Ishikawa (cell line): Measurements from ENCODE around the gene NFAM1.

Source experiments
- CEBPB ChIP-seq: IDR thresholded peaks from 2 replicates; pipeline ENCODE4 v1.6.1; 2012
- CREB1 ChIP-seq: IDR thresholded peaks from 2 replicates; pipeline ENCODE4 v1.6.1; 2012; ENCODE audit warnings: low read depth
- EGR1 ChIP-seq: IDR thresholded peaks from 2 replicates; pipeline ENCODE4 v1.6.1; 2012
- EP300 ChIP-seq: IDR thresholded peaks from 2 replicates; pipeline ENCODE4 v1.6.1; 2012; ENCODE audit warnings: borderline replicate concordance
- FOXM1 ChIP-seq: IDR thresholded peaks from 2 replicates; pipeline ENCODE4 v1.6.1; 2012; ENCODE audit warnings: low read depth, borderline replicate concordance
- NFIC ChIP-seq: IDR thresholded peaks from 2 replicates; pipeline ENCODE4 v1.6.1; 2012
- RAD21 ChIP-seq: IDR thresholded peaks from 2 replicates; pipeline ENCODE4 v1.6.1; 2012; ENCODE audit warnings: low read depth
- TAF1 ChIP-seq: IDR thresholded peaks from 2 replicates; pipeline ENCODE4 v1.6.1; 2012; ENCODE audit warnings: low read depth, mild to moderate bottlenecking
- TCF12 ChIP-seq: IDR thresholded peaks from 2 replicates; pipeline ENCODE4 v1.6.1; 2012; ENCODE audit warnings: low read depth
- TEAD4 ChIP-seq: IDR thresholded peaks from 2 replicates; pipeline ENCODE4 v1.6.1; 2012
- YY1 ChIP-seq: IDR thresholded peaks from 2 replicates; pipeline ENCODE4 v1.6.1; 2012; ENCODE audit warnings: low read depth
- ZBTB7A ChIP-seq: IDR thresholded peaks from 2 replicates; pipeline ENCODE4 v1.6.1; 2012; ENCODE audit warnings: low read depth
- TF ChIP-seq, protein P1 (sequence below): IDR thresholded peaks from 2 replicates; pipeline ENCODE4 v1.6.1; 2012; ENCODE audit warnings: low read depth, mild to moderate bottlenecking
- TF ChIP-seq, protein P2 (sequence below): IDR thresholded peaks from 2 replicates; pipeline ENCODE4 v1.6.1; 2012
- TF ChIP-seq, protein P3 (sequence below): IDR thresholded peaks from 2 replicates; pipeline ENCODE4 v1.6.1; 2012

Gene NFAM1, protein sequence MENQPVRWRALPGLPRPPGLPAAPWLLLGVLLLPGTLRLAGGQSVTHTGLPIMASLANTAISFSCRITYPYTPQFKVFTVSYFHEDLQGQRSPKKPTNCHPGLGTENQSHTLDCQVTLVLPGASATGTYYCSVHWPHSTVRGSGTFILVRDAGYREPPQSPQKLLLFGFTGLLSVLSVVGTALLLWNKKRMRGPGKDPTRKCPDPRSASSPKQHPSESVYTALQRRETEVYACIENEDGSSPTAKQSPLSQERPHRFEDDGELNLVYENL

DNA sequence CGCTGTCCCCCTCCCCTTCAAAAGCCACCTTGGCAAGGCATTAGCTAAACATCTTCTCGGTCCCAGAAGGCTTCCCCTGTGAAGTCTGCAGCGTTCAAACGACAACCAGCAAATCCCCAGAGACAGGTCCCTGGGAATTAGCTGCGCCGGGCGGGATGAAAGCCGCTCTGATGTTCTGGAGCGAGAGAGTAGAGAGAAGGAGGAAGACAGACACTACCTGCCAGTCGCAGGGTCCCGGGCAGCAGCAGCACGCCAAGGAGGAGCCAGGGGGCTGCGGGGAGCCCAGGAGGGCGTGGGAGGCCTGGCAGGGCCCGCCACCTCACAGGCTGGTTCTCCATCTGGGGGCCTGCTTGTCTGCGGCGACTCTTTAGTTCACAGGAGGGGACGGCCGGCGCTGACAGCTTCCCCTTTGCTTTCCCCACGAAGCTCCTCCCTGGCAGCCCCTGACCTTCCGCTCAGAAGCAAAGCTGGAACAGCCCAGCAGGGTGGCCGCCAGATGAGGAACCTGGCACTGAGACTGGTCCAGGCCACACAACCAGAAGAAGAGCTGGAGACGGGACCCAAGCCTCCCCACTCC, at the start of gene NFAM1:
Gene NFAM1 (minus strand): TSS at position 384 of the 577 bp plus-strand sequence. CDS start 46 bp downstream, at position 338.
- TF ChIP-seq CREB1: no peak
- TF ChIP-seq, protein P1, sequence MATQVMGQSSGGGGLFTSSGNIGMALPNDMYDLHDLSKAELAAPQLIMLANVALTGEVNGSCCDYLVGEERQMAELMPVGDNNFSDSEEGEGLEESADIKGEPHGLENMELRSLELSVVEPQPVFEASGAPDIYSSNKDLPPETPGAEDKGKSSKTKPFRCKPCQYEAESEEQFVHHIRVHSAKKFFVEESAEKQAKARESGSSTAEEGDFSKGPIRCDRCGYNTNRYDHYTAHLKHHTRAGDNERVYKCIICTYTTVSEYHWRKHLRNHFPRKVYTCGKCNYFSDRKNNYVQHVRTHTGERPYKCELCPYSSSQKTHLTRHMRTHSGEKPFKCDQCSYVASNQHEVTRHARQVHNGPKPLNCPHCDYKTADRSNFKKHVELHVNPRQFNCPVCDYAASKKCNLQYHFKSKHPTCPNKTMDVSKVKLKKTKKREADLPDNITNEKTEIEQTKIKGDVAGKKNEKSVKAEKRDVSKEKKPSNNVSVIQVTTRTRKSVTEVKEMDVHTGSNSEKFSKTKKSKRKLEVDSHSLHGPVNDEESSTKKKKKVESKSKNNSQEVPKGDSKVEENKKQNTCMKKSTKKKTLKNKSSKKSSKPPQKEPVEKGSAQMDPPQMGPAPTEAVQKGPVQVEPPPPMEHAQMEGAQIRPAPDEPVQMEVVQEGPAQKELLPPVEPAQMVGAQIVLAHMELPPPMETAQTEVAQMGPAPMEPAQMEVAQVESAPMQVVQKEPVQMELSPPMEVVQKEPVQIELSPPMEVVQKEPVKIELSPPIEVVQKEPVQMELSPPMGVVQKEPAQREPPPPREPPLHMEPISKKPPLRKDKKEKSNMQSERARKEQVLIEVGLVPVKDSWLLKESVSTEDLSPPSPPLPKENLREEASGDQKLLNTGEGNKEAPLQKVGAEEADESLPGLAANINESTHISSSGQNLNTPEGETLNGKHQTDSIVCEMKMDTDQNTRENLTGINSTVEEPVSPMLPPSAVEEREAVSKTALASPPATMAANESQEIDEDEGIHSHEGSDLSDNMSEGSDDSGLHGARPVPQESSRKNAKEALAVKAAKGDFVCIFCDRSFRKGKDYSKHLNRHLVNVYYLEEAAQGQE: no peak
- no peak for TF ChIP-seq NFIC
- no peak for TF ChIP-seq TAF1
- no peak for TF ChIP-seq EGR1
- no peak for TF ChIP-seq YY1
- TF ChIP-seq, protein P2, sequence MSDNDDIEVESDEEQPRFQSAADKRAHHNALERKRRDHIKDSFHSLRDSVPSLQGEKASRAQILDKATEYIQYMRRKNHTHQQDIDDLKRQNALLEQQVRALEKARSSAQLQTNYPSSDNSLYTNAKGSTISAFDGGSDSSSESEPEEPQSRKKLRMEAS: no peak
- no peak for TF ChIP-seq FOXM1
- no peak for TF ChIP-seq TEAD4
- TF ChIP-seq, protein P3, sequence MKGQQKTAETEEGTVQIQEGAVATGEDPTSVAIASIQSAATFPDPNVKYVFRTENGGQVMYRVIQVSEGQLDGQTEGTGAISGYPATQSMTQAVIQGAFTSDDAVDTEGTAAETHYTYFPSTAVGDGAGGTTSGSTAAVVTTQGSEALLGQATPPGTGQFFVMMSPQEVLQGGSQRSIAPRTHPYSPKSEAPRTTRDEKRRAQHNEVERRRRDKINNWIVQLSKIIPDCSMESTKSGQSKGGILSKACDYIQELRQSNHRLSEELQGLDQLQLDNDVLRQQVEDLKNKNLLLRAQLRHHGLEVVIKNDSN: no peak
- TF ChIP-seq ZBTB7A: no peak
- no peak for TF ChIP-seq RAD21
- no peak for TF ChIP-seq TCF12
- no peak for TF ChIP-seq EP300

DNA sequence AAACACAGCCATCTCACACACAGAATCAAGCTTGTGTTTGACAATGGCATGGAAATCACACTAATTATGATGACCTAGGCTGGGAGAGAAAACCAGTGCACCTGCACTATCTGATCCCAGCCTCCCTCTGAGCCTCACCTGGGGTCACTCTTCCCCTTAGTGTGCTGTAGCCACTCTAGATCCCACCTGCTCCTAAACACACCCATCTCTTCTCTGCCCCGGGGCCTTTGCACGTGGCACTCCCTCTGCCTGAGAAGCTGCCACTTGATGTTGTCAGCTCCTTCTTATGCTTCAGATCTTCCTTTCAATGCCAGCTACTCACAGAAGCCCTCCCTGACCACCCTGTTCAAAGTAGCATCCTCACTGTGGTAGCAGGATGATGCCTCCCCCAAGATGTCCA, 42.9 kb upstream of the NFAM1 start:
- TF ChIP-seq FOXM1 (no peak), TAF1 (no peak), TCF12 (no peak), NFIC (no peak), EGR1 (no peak), EP300 (no peak), YY1 (no peak), RAD21 (no peak), ZBTB7A (no peak), CEBPB (no peak), CREB1 (no peak), TEAD4 (no peak)
- TF ChIP-seq, protein P3: no peak
- TF ChIP-seq, protein P2: no peak
- TF ChIP-seq, protein P1: no peak

DNA sequence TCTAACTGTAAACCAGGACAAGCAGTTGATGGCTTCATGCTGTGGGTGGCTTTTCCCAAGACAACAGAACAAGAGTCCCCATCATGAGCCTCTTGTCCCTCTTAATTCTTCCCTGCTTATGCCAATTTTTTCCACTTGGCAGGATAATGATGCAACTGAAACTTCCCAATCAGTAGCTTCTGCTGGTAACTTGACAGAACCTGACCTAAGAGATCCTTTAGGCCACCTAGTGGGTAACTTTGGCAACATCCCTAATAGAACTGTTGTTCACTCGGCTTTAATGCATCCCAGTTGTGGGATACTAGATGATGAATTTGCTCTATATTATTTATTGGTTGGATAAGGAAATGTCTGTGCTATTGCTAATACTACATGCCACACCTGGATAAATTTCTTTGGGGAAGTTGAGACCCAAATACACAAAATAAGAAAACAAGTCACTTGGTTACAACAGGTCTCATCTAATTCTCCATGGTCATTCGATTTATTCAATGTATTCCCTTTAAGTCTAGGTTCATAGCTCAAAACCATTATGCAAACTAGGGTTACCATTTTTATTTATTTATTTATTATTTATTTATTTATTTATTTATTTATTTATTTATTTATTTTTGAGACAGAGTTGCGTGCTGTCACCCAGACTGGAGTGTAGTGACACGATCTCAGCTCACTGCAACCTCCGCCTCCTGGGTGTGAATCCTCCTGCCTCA, 41.4 kb upstream of the NFAM1 start:
- TF ChIP-seq, protein P3: no peak
- peak; percentile 67 for TF ChIP-seq RAD21

DNA sequence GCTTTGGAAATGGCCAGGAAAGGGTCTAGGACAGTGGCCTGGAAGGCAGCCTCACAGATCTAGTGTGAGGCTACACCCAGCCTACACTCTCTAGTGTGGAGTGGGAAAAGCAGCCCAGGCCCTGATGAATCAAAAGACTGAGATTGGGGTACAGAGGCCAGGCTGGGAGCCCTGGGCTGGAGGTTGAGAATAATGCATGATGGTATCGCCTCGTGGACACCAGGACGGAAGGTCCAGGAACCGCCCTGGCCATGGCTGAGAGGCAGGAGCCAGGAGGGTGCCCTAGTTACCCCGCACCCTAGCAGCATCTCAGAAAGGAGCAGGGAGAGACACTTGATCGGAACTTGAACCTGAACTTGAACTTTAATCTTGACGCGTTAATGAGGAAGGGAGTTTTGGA, 40.5 kb upstream of the NFAM1 start:
- TF ChIP-seq, protein P3: no peak
- no peak for TF ChIP-seq TEAD4
- TF ChIP-seq NFIC: no peak
- no peak for TF ChIP-seq YY1
- TF ChIP-seq, protein P1: no peak
- TF ChIP-seq CREB1: no peak
- no peak for TF ChIP-seq ZBTB7A
- no peak for TF ChIP-seq TCF12
- TF ChIP-seq, protein P2: no peak
- no peak for TF ChIP-seq TAF1
- no peak for TF ChIP-seq FOXM1
- no peak for TF ChIP-seq RAD21
- TF ChIP-seq EP300: no peak
- no peak for TF ChIP-seq CEBPB
- no peak for TF ChIP-seq EGR1
